H1 (cell line): ENCODE results near the gene HHIPL2.

Source experiments
- CTCF ChIP-seq, 3 experiments: IDR thresholded peaks; 1 replicate in 2 of 3; 2 replicates in 1 of 3; pipeline versions ENCODE4 v1.5.1 to v1.6.1; 2011; ENCODE audit warnings: low read length in 3 of 3, mild to moderate bottlenecking in 3 of 3, inconsistent platforms in 2 of 3, low read depth in 1 of 3, moderate library complexity in 1 of 3; ENCODE audit not compliant: insufficient read depth in 1 of 3; ENCODE audit errors: control extremely low read depth in 1 of 3
- HDAC6 ChIP-seq: IDR thresholded peaks from one replicate; pipeline ENCODE4 v1.7.1; 2012; ENCODE audit warnings: low read depth, mild to moderate bottlenecking, inconsistent platforms, low read length, moderate library complexity

- TF ChIP-seq HDAC6, result no peak
- TF ChIP-seq CTCF (IDR thresholded peaks at IDR 0.05; ENCODE audit: control extremely low read depth in 1 of 3, insufficient read depth in 1 of 3, low read depth in 1 of 3, low read length in 3 of 3), result no peak
These were observed 1.2 kb downstream of the HHIPL2 start for GRCh38 chr1:222546548-222547259.
